Retina (tissue), 1 donor: ENCODE results near the gene MRAS.
"Not testable (repeated sequence)": the region's sequence is repeated elsewhere in the genome, so short reads cannot be mapped to it uniquely, and the experiment has no call there.

ENCODE experiments used
- DNase-seq: peaks from one replicate; pipeline ENCODE4 v3.0.0-alpha.2; 2016

Gene MRAS

GRCh38 chr3:138450181-138450580 is 101.8 kb downstream of the MRAS start:
- DNase-seq = no peak

- no peak for DNase-seq
These were observed 102.5 kb downstream of the MRAS start for GRCh38 chr3:138450704-138451424.

DNA sequence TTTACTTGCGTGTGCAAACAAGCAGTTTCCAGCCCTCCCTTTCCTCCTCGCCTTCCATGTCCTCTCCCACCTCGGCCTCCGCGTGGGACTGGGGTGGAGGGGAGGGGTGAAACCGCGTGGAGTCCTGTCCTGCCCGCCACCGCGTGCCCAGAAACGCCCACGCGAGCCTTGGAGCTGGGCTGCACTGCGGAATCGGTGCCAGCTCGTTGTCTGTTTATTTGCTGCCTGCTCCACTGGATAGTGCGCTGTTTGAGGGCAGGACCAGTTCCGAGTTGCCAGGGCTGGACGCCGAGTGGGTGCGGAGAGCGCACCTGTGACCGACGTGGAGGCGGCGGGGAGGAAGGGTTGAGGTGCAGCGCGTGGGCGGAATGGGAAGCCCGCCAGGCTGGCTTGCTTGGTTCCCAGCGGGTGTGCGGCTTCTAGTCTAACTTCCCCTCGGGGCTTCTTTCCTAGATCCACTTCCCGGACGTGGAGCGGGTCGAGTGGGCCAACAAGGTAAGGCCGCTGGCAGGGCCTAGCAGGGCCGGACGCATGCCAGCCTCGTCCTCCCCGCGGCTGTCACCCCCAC is 103.3 kb downstream of the MRAS start:
- DNase-seq = no peak

DNA sequence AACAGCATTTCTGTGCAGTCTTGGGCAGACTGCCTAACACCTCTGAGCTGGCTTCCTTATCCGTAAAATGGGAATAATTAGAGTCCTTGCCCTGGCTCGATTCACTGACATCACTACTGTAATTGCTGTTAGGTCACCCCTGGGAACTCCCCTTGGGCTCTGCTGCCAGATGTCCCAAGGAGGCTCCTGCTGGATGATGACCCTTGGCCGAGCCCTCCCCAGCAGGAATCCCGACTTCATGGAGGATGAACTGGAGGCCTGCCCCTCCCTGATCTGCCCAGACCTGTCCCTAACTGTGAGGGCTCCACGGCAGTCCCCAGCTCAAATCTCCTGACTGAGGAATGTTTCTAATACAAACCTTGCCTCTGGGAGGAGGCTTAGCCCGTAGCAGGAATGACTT is 104.1 kb downstream of the MRAS start:
- no peak for DNase-seq

DNA sequence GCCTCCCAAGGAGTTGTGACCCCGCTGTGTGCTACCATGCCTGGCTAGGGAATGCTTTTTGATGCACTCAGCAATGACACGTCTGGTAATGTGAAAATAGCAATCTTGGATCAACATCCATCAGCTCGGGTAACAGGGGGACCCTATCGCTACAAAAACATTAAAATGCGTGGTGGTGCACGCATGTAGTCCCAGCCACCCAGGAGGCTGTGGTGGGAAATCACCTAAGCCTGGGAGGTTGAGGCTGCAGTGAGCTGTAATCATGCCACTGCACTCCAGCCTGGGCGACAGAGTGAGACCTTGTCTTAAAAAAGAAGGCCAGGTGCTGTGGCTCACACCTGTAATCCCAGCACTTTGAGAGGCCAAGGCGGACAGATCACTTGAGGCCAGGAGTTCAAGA is 105.6 kb downstream of the MRAS start:
- DNase-seq = not testable (repeated sequence)
